GM18505 (cell line): Measurements from ENCODE around the gene PDLIM7.
A peak's percentile ranks its signal among the peaks of the same experiment; 100 is the strongest.

Source experiments
- ATAC-seq: cut with Tn5 transposase; IDR thresholded peaks from one replicate; pipeline ENCODE4 v1.9.1; 2021; ENCODE audit not compliant: unreplicated experiment
- POLR2A ChIP-seq: IDR thresholded peaks from 4 replicates; pipeline ENCODE4 v1.6.1; 2011; ENCODE audit warnings: borderline replicate concordance; ENCODE audit not compliant: insufficient read depth, insufficient read length; ENCODE audit errors: extremely low read depth

The PDLIM7 gene

DNA sequence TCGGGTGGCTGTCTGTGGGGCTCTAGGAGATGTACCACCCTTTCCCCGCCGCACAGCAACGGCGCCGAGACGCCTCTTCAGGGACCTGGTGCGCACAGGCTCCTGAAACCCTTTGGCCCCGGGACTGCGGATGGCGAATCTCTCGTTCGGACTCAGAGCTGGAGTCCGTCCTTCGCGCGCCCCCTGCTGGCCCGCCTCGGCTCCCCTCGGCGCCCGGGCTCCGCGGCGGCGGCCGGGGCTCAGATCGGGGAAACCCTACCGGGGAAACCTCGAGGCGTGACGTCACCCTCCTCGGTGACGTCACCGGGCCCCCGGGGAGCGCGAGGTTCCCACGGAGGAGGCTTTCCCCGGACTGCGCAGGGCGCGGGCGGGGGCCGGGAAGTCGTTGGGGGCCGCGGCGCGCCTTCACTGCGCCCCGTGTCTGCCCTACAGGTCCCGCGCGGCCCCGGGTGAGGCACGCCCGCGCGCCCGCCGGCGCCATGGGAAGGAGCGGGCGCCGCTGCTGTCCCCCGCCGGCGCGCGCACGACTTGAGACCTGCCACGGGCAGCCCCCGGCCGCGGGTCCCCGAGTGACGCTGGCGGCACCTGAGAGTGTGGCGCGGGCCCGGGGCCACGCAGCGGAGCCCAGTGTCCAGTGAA lies 42.9 kb downstream of the PDLIM7 start:
- peak; percentile 39 for TF ChIP-seq POLR2A
- peak; percentile 58 for ATAC-seq

- peak; percentile 6 for ATAC-seq
- TF ChIP-seq POLR2A = no peak
Measured at GRCh38 chr5:177453852-177454396, 43.5 kb downstream of the PDLIM7 start.

DNA sequence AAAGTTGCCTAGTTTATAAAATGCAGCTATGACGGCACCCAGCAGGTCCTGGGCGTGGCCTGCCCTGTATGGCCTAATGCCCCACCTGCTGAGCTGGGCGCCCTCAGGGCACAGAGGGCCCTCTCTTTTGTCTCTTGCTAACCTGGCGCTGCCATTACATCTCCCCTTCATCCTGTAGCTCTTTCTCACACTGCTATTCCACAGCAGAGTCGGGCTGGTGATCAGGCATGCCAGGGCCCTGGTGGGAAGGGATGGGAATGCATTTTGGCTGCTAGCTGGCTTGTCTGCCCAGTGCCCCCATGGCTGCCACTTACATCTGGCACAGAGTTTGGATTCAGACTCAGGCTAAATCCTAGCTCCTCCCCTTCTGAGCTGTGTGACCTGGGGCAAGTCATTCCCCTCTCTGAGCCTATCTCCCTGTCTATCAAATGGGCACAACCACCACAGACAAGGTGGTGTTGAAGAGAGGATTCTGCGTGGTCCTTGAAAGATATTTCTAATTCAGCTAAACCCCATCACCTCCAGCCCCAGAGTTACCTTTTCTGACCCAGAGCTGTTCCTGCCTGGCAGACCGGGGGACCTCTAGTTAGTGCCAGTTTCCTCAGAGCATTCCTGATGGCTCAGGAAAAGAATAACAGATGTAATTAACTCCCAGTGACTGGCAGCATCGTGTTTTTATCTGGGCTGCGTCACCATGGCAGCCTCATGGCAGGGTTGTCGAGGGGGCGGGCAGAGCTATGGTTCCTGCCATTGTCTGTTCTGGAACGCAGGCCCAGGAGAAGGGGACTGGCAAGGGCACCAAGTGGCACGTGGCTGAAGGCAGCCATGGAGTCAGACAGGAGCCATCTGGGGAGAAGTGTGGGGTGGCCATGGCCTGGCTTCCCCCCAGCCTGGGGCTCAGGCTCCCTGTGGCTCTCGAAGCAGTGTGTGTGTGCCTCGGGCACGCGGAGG lies 44.4 kb downstream of the PDLIM7 start:
- no peak for TF ChIP-seq POLR2A
- ATAC-seq = no peak

- TF ChIP-seq POLR2A = no peak
- ATAC-seq = no peak
Measured at GRCh38 chr5:177450667-177451424, 46.6 kb downstream of the PDLIM7 start.

DNA sequence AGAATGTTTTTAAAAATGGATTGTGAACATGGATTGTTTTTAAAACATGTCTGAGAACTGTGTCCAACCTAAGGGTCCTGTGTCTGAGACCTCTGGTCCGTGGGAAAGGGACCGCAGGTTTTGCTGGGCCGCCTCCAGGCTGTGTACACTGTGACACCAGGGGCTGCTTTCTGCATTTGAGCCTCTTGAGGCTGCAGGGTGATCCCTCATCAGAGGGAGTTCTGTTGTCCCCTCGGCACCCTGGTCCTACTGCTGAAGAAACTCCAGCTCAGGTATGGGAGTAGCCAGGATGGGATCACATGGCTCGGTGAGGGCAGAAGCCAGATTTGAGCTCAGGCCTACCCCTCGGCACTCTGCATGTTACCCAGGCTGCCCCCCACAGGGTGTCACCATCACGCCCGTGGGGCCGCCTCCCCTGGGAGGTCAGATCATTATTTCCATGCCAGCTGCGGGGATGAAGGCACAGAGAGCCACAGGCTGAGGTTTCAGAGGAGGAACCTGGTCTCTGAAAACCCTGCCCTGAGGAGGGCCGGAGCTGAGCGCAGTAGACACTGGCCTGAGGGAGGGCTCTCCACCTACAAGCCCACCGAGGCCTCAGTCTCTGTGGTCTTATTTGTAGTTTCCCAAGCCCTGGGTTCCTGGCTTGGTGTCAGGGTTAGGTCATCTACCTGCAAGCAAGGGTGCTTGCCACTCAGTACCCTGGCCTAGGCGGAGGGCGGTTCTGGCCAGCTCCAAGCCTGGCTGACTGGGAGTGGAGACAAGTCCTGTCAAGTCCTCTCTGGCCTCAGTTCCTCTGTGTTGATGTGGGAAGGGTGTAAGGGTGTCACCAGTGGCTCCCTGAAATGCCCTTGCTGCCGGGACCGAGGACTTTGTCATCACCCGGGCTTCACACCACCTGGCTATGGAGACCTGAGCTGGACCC lies 48.0 kb downstream of the PDLIM7 start:
- ATAC-seq = no peak
- peak; percentile 33 for TF ChIP-seq POLR2A

- no peak for ATAC-seq
- TF ChIP-seq POLR2A = no peak
Measured at GRCh38 chr5:177448244-177448950, 49.0 kb downstream of the PDLIM7 start.

DNA sequence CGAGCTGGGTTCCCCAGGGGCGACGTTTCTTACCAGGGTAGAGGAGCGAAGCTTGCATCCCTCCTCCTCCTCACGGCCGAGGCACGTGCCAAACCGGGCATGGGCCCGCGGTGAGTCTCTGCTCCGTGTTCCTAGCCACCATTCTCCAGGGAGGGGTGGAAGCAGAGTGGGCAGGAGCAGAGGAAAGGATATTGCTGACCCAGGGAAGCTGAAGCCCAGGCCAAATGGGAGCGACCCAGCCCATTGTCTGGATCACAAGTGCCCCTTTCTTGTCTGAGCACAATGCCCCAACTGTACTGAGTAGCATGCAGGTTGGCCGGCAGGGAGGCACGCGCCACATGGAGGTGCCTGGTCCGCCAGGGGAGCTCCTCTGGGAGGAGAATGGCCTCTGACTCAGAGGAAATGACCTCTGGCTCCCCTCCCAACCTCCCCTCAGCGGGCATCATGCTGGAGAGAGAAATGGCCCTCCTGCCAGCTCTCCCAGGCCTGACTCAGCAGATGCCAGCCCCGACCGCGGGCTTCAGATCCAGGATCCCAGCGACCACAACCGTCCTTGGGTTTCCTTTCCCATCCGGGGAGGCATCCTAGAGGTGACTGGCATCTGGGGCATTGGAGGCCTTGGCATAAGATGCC lies 49.7 kb downstream of the PDLIM7 start:
- TF ChIP-seq POLR2A = no peak
- ATAC-seq = no peak

DNA sequence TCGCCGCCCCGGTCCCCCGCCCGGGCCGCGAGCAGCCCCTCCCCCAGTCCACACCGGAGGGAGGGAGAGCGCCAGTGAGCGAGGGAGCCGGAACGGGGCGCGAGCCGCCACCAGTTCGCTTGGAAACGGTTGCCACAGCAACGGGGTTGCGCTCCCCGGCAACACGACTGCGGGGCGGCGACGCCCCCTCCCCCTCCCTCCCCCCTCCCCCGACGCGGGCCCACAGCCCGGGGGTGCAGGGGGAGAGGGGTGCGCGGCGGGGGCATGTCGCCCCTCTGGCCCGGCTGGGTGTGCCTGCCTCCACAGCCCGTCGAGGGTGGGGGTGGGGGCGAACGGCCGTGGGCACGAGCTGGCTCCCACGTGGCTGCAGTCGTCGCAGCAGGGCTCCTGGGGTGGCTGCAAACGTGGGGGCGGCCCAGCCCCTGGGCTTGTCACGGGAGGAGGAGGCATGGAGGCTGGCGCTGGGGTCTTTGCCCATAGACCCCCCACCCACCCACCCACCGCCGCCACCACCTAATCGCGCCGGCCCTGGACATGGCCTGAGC lies 50.3 kb downstream of the PDLIM7 start:
- peak; percentile 45 for ATAC-seq
- TF ChIP-seq POLR2A = no peak

GRCh38 chr5:177446200-177447065 lies 51.0 kb downstream of the PDLIM7 start, which contains the start of gene PRR7:
Gene PRR7 (plus strand): TSS chr5:177446814. CDS start chr5:177455068, 8,254 bp downstream.
- peak; percentile 59 for TF ChIP-seq POLR2A

GRCh38 chr5:177445917-177446199 lies 51.5 kb downstream of the PDLIM7 start:
- TF ChIP-seq POLR2A = no peak
- no peak for ATAC-seq

More at GRCh38 chr5:177446200-177447065, 51.0 kb downstream of the PDLIM7 start, which contains the start of gene PRR7:
- peak; percentile 48 for ATAC-seq

- peak; percentile 20 for TF ChIP-seq POLR2A
- ATAC-seq = no peak
Measured at GRCh38 chr5:177445052-177445916, 52.1 kb downstream of the PDLIM7 start.
